GM12892 (cell line): ENCODE data around the gene ITSN1.

ENCODE experiments used
- POLR2A ChIP-seq: IDR thresholded peaks from 2 replicates; pipeline ENCODE4 v1.6.1; 2011; ENCODE audit warnings: low read depth, low read length, control low read depth
- POLR2AphosphoS5 ChIP-seq: IDR thresholded peaks from 2 replicates; pipeline ENCODE4 v1.6.1; 2011; ENCODE audit warnings: low read depth, low read length, control low read depth
- TAF1 ChIP-seq: IDR thresholded peaks from 2 replicates; pipeline ENCODE4 v1.6.1; 2011; ENCODE audit warnings: low read depth, mild to moderate bottlenecking, control low read depth, low read length, borderline replicate concordance

GRCh38 chr21:33747420-33747819 lies 105.1 kb downstream of the ITSN1 start:
- no peak for TF ChIP-seq TAF1
- no peak for TF ChIP-seq POLR2A
- TF ChIP-seq POLR2AphosphoS5 = no peak
